T-helper 2 cell treated with Interferon-gamma antibody and Interleukin-4, amounts not matched to agents 100 ng/mL and 5 ng/mL, for 36 hours (primary cell): Measurements from ENCODE around the gene AHNAK. TPM values are rescaled to one million over a fixed set of nuclear protein-coding genes. Genes with fewer than 3 reads are reported as not detected.
"Not testable (repeated sequence)": the region's sequence is repeated elsewhere in the genome, so short reads cannot be mapped to it uniquely, and the experiment has no call there.

Experiments used
- intact Hi-C: fragments of 100-400 bp; cut with micrococcal nuclease; formaldehyde crosslinking; loops from one replicate; pipeline ENCODE4 v1.15.1; 2023
- total RNA-seq: library from RNA; stranded (reverse); gene quantifications from 2 replicates; pipeline ENCODE4 v1.2.3, GENCODE V29; 2022

The AHNAK gene
- total RNA-seq, 1 donor from 2014 or later = 288 TPM

- intact Hi-C loops = no loop called here
Observed at GRCh38 chr11:62472063-62472884, 74.3 kb downstream of the AHNAK start.

DNA sequence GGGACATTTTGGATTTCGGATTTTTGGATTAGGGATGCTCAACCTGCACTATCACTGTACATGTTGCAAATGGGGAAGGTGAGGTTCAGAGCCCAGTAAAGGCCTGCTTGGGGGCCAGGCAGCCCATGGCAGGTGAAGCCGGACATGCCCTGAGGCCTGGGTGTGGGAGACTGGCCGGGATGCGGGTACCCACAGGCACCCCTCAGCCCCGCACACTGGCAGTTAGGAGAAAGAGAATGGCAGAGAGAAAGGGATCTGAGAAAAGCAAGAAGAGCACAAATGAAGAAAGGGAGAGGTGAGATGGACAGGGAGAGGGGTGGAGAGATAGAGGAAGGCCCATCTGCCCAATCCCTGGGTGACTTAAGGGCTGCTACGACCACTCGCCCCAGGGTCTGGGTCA is 75.0 kb downstream of the AHNAK start:
- intact Hi-C loops = no loop called here

GRCh38 chr11:62468577-62468976 is 78.0 kb downstream of the AHNAK start:
- intact Hi-C loops = no loop called here

GRCh38 chr11:62466444-62466843 is 80.2 kb downstream of the AHNAK start:
- intact Hi-C loops = no loop called here

- intact Hi-C loops = no loop called here
Observed at GRCh38 chr11:62464655-62465054, 82.0 kb downstream of the AHNAK start.

GRCh38 chr11:62463121-62463542 is 83.5 kb downstream of the AHNAK start:
- intact Hi-C loops = no loop called here

- intact Hi-C loops = no loop called here
Observed at GRCh38 chr11:62462508-62462892, 84.1 kb downstream of the AHNAK start.

GRCh38 chr11:62461740-62462507 is 84.7 kb downstream of the AHNAK start:
- intact Hi-C loops = no loop called here

- intact Hi-C loops = no loop called here
Observed at GRCh38 chr11:62459080-62459479, 87.5 kb downstream of the AHNAK start.

DNA sequence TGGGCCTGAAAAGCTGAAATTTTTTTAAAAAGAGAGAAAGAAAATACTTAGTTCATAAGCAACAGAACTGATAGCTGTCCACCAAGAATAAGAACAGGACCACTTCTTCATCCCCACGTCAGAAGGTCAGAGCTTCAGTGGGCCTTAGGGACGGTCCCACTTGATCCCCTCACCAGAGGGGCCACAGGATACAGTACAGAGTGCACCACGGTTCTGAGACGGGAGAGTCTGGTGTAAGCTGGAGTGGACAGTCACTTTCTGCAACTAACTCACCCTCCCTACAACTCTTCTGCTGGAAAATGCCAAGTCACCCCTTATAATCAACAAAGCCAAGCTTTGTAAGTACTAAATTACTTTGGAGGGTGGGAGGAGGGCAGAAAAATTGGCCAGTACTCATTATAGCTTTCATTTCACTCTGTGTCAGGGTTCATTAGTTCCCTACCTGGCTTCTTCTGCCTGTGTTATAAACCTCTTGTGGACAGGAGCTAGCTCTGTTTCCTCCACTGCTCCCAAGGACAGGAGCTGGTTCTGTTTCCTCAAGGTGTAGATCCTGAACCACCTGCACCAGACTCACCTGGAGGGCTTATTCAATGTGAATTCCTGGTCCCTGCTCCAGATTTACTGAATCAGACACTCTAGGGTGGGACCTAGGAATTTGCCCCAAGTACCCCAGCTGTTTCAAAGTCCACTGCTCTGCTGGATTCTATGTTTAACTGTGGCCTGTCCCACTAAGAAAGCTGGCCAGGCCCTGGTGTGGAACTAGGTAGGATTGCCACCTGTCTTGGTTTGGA is 88.2 kb downstream of the AHNAK start:
- intact Hi-C loops = no loop called here

GRCh38 chr11:62457478-62457877 is 89.1 kb downstream of the AHNAK start:
- intact Hi-C loops = no loop called here

GRCh38 chr11:62456630-62457029 is 90.0 kb downstream of the AHNAK start:
- intact Hi-C loops = no loop called here

DNA sequence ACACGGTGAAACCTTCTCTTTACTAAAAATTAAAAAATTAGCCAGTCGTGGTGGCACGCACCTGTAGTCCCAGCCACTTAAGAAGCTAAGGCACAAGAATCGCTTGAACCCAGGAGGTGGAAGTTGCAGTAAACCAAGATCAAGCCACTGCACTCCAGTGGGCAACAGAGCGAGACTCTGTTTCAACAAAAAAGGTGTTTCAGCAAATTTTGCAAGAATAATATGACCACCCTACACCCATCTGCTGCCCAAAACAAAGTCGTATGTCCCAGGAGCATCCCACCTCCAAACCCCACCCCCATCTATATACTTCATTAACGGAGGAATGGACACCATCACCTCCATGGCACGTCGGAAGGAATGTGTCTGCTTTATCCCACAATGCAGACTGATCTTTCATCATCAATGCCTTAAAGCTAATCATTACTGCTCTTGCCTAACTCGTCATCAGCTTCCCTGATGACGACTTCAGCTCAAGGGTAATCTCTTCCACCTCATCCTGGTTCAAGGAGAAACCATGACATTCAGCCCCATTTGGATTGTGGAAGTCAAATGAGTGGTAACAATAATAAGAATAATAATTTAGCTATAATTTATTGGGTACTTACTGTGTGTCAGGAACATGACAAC is 93.7 kb downstream of the AHNAK start:
- intact Hi-C loops = no loop called here

- intact Hi-C loops = no loop called here
Observed at GRCh38 chr11:62452261-62452660, 94.3 kb downstream of the AHNAK start.

DNA sequence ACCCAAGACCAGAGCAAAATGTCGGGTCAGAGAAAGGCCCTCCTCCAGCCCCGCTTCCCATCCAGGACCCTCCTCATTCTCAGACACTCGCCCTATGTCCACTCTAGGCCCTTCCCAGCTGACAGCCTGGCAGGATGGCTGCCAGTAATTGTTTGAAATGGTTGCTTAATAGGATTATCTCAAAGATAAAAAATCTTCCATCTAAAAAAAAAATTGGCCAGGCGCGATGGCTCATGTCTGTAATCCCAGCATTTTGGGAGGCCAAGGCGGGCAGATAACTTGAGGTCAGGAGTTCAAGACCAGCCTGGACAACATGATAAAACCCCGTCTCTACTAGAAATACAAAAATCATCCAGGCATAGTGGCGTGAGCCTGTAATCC is 95.4 kb downstream of the AHNAK start:
- intact Hi-C loops = no loop called here

- intact Hi-C loops = no loop called here
Observed at GRCh38 chr11:62450543-62451240, 95.9 kb downstream of the AHNAK start.

DNA sequence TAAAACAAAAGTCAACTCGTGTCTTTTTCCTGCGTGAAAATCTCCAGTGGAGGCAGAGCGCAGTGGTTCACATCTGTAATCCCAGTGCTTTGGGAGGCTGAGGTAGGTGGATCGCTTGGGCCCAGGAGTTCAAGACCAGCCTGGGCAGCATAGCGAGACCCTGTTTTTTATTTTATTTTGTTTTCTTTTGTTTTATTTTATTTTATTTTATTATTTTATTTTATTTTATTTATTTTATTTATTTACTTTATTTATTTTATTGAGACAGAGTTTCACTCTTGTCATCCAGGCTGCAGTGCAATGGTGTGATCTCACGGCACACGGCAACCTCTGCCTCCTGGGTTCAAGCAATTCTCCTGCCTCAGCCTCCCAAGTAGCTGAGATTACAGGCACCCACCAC is 96.7 kb downstream of the AHNAK start:
- intact Hi-C loops = not testable (repeated sequence)

DNA sequence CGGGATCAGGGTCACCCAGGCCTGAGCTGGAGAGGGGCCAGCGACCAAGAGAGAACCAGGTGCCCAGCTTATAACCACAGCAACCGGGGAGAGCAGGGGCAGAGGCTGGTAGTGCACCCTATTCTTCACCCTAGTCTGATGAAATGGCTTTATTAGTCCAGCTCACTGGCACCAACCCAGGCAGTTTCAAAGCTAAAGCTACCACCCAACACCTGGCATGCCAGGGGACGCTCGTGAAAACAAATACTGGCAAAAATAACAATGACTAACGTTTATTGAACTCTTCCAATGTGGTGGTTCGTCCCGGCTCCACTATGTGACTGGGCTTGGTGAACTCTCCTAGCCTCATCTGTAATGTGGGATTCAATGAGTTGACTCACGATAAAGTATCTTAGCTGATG is 97.2 kb downstream of the AHNAK start:
- intact Hi-C loops = no loop called here

DNA sequence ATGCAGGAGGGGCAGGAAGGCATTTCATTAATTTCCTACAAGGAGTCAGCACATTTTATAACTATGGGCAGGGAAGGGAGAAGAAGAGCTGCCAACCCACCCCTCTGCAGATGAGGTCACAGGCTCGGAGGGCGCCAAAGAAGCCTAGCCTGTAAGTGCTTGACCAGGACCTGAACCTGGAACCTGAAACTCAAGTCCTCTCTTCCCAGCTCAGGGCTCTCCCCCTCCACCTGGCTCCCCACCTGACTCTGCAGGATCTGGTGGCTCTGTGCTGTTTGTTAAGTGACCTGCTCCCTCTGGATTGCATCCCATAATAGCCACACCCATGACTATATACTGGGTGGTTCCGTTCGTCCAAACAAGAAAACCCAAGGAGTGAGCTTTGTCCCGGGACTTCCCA is 100.5 kb downstream of the AHNAK start:
- intact Hi-C loops = no loop called here

- intact Hi-C loops = no loop called here
Observed at GRCh38 chr11:62445314-62445740, 101.3 kb downstream of the AHNAK start.

- intact Hi-C loops = no loop called here
Observed at GRCh38 chr11:62444835-62445234, 101.8 kb downstream of the AHNAK start.
